Esophagus squamous epithelium (tissue), 5 donors: ENCODE data around the gene RINL. TPM values are rescaled to one million over a fixed set of nuclear protein-coding genes. Genes with fewer than 3 reads are reported as not detected.
"Not testable (repeated sequence)": the region's sequence is repeated elsewhere in the genome, so short reads cannot be mapped to it uniquely, and the experiment has no call there.

Experiments
- DNase-seq: peaks from one replicate; lab custom pipeline; 2025; lab: John Stamatoyannopoulos, UW
- H3K27ac ChIP-seq, 4 donors: fragments of 200-600 bp; sonication (generic); one replicate each; pipeline ENCODE4 v1.5.1; 2016 to 2019; ENCODE audit warnings: mild to moderate bottlenecking in 1 of 4
- H3K27me3 ChIP-seq, 4 donors: fragments of 200-600 bp; sonication (generic); 1 replicate in 3 of 4; 2 replicates in 1 of 4; pipeline versions ENCODE4 v1.5.1 to v1.6.0; 2017 to 2021; ENCODE audit warnings: antibody characterized with exemption in 1 of 4
- H3K36me3 ChIP-seq, 3 donors: fragments of 200-600 bp; sonication (generic); one replicate each; pipeline ENCODE4 v1.5.1; 2016 to 2019
- H3K4me1 ChIP-seq, 3 donors: fragments of 200-600 bp; sonication (generic); one replicate each; pipeline ENCODE4 v1.5.1; 2017 to 2019
- H3K4me3 ChIP-seq, 4 donors: fragments of 200-600 bp; sonication (generic); 1 replicate in 3 of 4; 2 replicates in 1 of 4; pipeline ENCODE4 v1.5.1; 2016 to 2019; ENCODE audit warnings: mild to moderate bottlenecking in 2 of 4, moderate library complexity in 1 of 4
- H3K9me3 ChIP-seq, 3 donors: fragments of 200-600 bp; sonication (generic); one replicate each; pipeline ENCODE4 v1.5.1; 2016 to 2019
- CTCF ChIP-seq, 6 experiments: fragments of 450-650 bp in 4 of 6; fragments of 200-600 bp in 2 of 6; sonication (generic) in 2 of 6; IDR thresholded peaks; one replicate each; pipeline ENCODE4 v1.5.1; 2016 to 2019; ENCODE audit warnings: antibody characterized with exemption in 6 of 6, mild to moderate bottlenecking in 4 of 6, moderate library complexity in 4 of 6
- POLR2A ChIP-seq, 4 donors: fragments of 450-650 bp; IDR thresholded peaks; one replicate each; pipeline ENCODE4 v1.6.1; 2017; ENCODE audit warnings: antibody characterized with exemption in 4 of 4, mild to moderate bottlenecking in 4 of 4, moderate library complexity in 3 of 4
- WGBS, 2 donors: methylation state at CpG; one replicate each; pipeline ENCODE4 v1.1.5; 2018; 5-methylcytosine and 5-hydroxymethylcytosine counted together
- intact Hi-C: fragments of 100-400 bp; cut with DNase I; formaldehyde crosslinking; loops from one replicate; pipeline ENCODE4 v1.15.0; 2022
- total RNA-seq, 4 donors: library from RNA; depleted of rRNA; stranded (reverse); fragments of >200 nt; gene quantifications; one replicate each; pipeline ENCODE4 v1.1.0, GENCODE V29; 2016
- donor health status: DM: yes; HTN: yes; CAD: no.

The RINL gene
- total RNA-seq, 4 donors from 2014 or later: 4.8 to 14.9 (median 5.7) TPM

- intact Hi-C loops: no loop called here
Measured at GRCh38 chr19:38878575-38879399, 712 bp upstream of the RINL start.

GRCh38 chr19:38875656-38876395 lies 2.2 kb downstream of the RINL start:
- Histone ChIP-seq H3K36me3 (peaks cover 0 to 24% (median 3%) of the 10 kb centered on the region in 3 donors), H3K27me3 (no peaks in the 10 kb centered on the region), H3K27ac (no peak overlapping the region), H3K4me3 (no peak overlapping the region), H3K4me1 (peaks cover 0 to 32% (median 12%) of the 10 kb centered on the region in 3 donors), H3K9me3 (no peaks in the 10 kb centered on the region)
- intact Hi-C loops: no loop called here
- no peak for DNase-seq
- WGBS, 2 donors: 85% methylated on average over 4 to 5 of the region's 6 CpGs
- TF ChIP-seq POLR2A (IDR thresholded peaks at IDR 0.05): no peak
- no peak for TF ChIP-seq CTCF (IDR thresholded peaks at IDR 0.05)

More at GRCh38 chr19:38878575-38879399, 712 bp upstream of the RINL start:
- H3K9me3 ChIP-seq: no peaks in the 10 kb centered on the region
- 57 to 79% methylated on average over 3 to 5 of the region's 16 CpGs for WGBS, 2 donors
- H3K4me3 ChIP-seq: peak overlapping the region in 2 of 4 donors; percentile 21 to 52
- H3K27me3 ChIP-seq: no peaks in the 10 kb centered on the region
- no peak for DNase-seq
- no peak for TF ChIP-seq CTCF (IDR thresholded peaks at IDR 0.05)
- TF ChIP-seq POLR2A (IDR thresholded peaks at IDR 0.05): no peak
- peaks cover 0 to 24% (median 12%) of the 10 kb centered on the region in 3 donors for H3K4me1 ChIP-seq
- peak overlapping the region; percentile 52 to 82 (median 71) for H3K27ac ChIP-seq
- H3K36me3 ChIP-seq: peaks cover 0 to 53% (median 8%) of the 10 kb centered on the region in 3 donors

- DNase-seq, H3K27me3 ChIP-seq, H3K4me3 ChIP-seq, intact Hi-C loops, H3K9me3 ChIP-seq, H3K36me3 ChIP-seq: not testable (repeated sequence)
- 48 to 53% methylated on average over 8 to 10 of the region's 10 CpGs for WGBS, 2 donors
- Histone ChIP-seq H3K27ac (peak overlapping the region in 1 of 4 donors; percentile 47), H3K4me1 (peaks cover 13 to 47% (median 28%) of the 10 kb centered on the region in 3 donors)
Measured at GRCh38 chr19:38873400-38873799, 4.7 kb downstream of the RINL start.

GRCh38 chr19:38870612-38871011 lies 7.5 kb downstream of the RINL start:
- H3K9me3 ChIP-seq: no peaks in the 10 kb centered on the region
- peaks cover 13 to 48% (median 19%) of the 10 kb centered on the region in 3 donors for H3K4me1 ChIP-seq
- 90 to 100% methylated on average over 3 to 7 of the region's 19 CpGs for WGBS, 2 donors
- intact Hi-C loops: no loop called here
- H3K4me3 ChIP-seq: peak overlapping the region in 1 of 4 donors; percentile 65
- TF ChIP-seq CTCF (IDR thresholded peaks at IDR 0.05): no peak
- TF ChIP-seq POLR2A (IDR thresholded peaks at IDR 0.05): no peak
- no peaks in the 10 kb centered on the region for H3K27me3 ChIP-seq
- no peak for DNase-seq
- H3K27ac ChIP-seq: peak overlapping the region in 2 of 4 donors; percentile 37 to 45
- no peaks in the 10 kb centered on the region for H3K36me3 ChIP-seq

GRCh38 chr19:38869836-38870607 lies 8.1 kb downstream of the RINL start:
- peak; percentile 88 to 97 (median 92) for TF ChIP-seq CTCF (IDR thresholded peaks at IDR 0.05)
- TF ChIP-seq POLR2A (IDR thresholded peaks at IDR 0.05): no peak
- WGBS, 2 donors: 46 to 51% methylated on average over 12 to 16 of the region's 62 CpGs
- DNase-seq: peak; percentile 37

More at GRCh38 chr19:38869836-38870607, 8.1 kb downstream of the RINL start:
- peak overlapping the region; percentile 37 to 67 (median 56) for H3K27ac ChIP-seq
- peak overlapping the region; percentile 30 to 65 (median 52) for H3K4me3 ChIP-seq
- H3K4me1 ChIP-seq: peaks cover 13 to 54% (median 23%) of the 10 kb centered on the region in 3 donors
- no peaks in the 10 kb centered on the region for H3K27me3 ChIP-seq
- no peaks in the 10 kb centered on the region for H3K36me3 ChIP-seq
- no peaks in the 10 kb centered on the region for H3K9me3 ChIP-seq
- intact Hi-C loops: no loop called here
